22Rv1 (cell line): ENCODE results near the gene TSPOAP1.

Experiments used
- ZFX ChIP-seq: fragments of 450-650 bp; IDR thresholded peaks from 2 replicates; pipeline ENCODE4 v1.6.1; 2017; ENCODE audit warnings: antibody characterized with exemption, borderline replicate concordance
- TF ChIP-seq, protein P1 (sequence below): fragments of 450-650 bp; IDR thresholded peaks from 2 replicates; pipeline ENCODE4 v1.5.1; 2017; ENCODE audit warnings: mild to moderate bottlenecking

DNA sequence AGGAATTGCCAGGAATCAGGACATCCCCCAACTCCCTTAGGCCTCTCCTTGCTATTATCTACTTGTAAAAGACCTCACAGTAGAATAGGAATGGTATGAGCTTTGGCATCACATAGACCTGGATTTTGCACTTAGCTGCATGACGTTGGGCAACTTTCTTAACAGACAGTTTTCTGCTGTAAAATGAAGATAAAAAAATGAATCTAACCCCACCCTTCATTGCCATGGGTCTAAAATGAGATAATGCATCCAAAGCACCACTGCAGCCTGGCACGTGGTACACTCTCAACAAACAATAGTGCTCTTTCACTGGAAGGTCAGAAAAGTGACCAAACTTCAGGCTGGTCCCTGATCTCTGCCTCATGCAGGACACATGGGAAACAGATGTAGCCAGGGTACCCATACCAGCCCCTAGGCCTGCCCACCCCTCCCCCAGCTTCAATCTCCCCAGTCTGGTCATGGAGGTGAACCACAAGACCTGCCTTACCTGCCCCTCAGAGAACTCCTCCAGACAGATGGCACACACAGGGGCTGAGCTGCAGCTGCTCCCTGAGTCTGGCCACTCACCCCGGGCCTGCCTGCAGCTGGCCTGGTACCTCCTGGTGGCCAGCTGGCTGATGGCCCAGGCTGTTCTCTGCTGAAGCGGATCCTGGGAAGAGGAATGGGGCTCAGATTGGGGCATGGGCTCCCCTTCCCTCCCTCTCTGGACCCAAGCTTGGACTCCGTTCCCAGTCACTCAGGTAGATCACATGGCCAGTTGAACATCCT lies 31.9 kb upstream of the TSPOAP1 start:
- TF ChIP-seq, protein P1, sequence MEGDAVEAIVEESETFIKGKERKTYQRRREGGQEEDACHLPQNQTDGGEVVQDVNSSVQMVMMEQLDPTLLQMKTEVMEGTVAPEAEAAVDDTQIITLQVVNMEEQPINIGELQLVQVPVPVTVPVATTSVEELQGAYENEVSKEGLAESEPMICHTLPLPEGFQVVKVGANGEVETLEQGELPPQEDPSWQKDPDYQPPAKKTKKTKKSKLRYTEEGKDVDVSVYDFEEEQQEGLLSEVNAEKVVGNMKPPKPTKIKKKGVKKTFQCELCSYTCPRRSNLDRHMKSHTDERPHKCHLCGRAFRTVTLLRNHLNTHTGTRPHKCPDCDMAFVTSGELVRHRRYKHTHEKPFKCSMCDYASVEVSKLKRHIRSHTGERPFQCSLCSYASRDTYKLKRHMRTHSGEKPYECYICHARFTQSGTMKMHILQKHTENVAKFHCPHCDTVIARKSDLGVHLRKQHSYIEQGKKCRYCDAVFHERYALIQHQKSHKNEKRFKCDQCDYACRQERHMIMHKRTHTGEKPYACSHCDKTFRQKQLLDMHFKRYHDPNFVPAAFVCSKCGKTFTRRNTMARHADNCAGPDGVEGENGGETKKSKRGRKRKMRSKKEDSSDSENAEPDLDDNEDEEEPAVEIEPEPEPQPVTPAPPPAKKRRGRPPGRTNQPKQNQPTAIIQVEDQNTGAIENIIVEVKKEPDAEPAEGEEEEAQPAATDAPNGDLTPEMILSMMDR: no peak
- TF ChIP-seq ZFX: no peak
